Upper lobe of right lung (tissue), 1 donor: ENCODE results near the gene TUBGCP2. TPM values are rescaled to one million over a fixed set of nuclear protein-coding genes. Genes with fewer than 3 reads are reported as not detected.
A peak's percentile ranks its signal among the peaks of the same experiment; 100 is the strongest.

ENCODE experiments used
- ATAC-seq: fragments of 200-7000 bp; cut with Tn5 transposase; one replicate; pipeline ENCODE4 v1.9.1; 2020; ENCODE audit warnings: mild to moderate bottlenecking, moderate library complexity
- DNase-seq: peaks from one replicate; pipeline ENCODE4 v3.0.0-alpha.2; 2020
- H3K27ac ChIP-seq: fragments of 200-600 bp; one replicate; pipeline ENCODE4 v1.8.0; 2022
- H3K27me3 ChIP-seq: fragments of 200-600 bp; one replicate; pipeline ENCODE4 v1.8.0; 2022; ENCODE audit warnings: mild to moderate bottlenecking
- H3K36me3 ChIP-seq: fragments of 200-600 bp; one replicate; pipeline ENCODE4 v1.8.0; 2022
- H3K4me1 ChIP-seq: fragments of 200-600 bp; one replicate; pipeline ENCODE4 v1.8.0; 2022
- H3K4me3 ChIP-seq: fragments of 200-600 bp; one replicate; pipeline ENCODE4 v1.8.0; 2022; ENCODE audit warnings: mild to moderate bottlenecking
- H3K9me3 ChIP-seq: fragments of 200-600 bp; one replicate; pipeline ENCODE4 v1.8.0; 2022
- CTCF ChIP-seq: fragments of 200-600 bp; IDR thresholded peaks from one replicate; pipeline ENCODE4 v1.8.0; 2022; ENCODE audit warnings: antibody characterized with exemption
- intact Hi-C: fragments of 100-400 bp; cut with DNase I; formaldehyde crosslinking; loops from one replicate; pipeline ENCODE4 v1.11.0; 2022
- total RNA-seq: library from RNA; stranded (reverse); fragmentation: NEBNext Ultra II Directional; extraction: Animal tissue kit (Norgen Biotek cat#: 25700); gene quantifications from one replicate; pipeline ENCODE4 v1.2.1, GENCODE V29; 2021
- donor health status: DM: no; HTN: yes; CAD: no; lungs with severe emphysema.

Gene TUBGCP2
- total RNA-seq, 1 donor from 2014 or later: 44.6 TPM

DNA sequence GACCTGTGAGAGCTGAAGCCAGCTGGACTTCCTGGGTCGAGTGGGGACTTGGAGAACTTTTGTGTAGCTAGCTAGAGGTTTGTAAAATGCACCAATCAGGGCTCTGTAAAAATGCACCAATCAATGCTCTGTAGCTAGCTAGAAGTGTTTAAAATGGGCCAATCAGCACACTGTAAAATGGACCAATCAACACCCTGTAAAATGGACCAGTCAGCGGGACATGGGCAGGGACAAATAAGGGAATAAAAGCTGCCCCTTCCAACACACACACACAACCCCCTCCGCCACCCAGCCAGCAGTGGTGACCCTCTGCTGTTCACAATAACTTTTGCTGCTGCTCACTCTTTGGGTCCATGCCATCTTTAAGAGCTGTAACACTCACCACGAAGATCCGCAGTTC lies 7.2 kb upstream of the TUBGCP2 start:
- TF ChIP-seq CTCF: no peak
- intact Hi-C loops: no loop called here
- Histone ChIP-seq H3K27ac (no peak overlapping the region), H3K9me3 (no peaks in the 10 kb centered on the region), H3K4me3 (no peak overlapping the region), H3K27me3 (peaks cover 11% of the 10 kb centered on the region), H3K36me3 (peaks cover 19% of the 10 kb centered on the region), H3K4me1 (peaks cover 3% of the 10 kb centered on the region)
- no peak for DNase-seq
- ATAC-seq: no peak

- intact Hi-C loops: no loop called here
These were observed 6.2 kb upstream of the TUBGCP2 start for GRCh38 chr10:133314911-133315310.

DNA sequence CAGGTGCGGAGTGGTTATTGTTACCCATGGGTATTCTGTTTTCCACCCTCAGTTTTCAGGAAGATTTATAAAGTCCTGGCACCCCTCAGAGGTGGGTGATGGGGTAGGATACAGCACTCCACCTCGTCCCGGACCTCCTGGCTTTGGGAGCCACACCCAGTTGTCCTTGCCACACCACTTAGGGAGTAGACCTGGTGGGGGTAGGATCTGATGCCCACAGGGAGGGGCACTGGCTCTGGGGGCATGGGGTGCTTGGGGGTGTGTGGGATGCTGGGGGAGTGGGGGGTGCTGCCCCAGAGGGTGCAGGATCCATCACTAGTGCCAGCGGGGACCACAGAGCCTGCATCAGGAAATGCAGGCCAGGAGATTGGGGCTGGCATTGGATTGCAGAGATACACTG lies 4.5 kb upstream of the TUBGCP2 start:
- DNase-seq (no peak), ATAC-seq (no peak)
- peaks cover 6% of the 10 kb centered on the region for H3K4me1 ChIP-seq
- TF ChIP-seq CTCF: no peak
- H3K27ac ChIP-seq: no peak overlapping the region
- no peaks in the 10 kb centered on the region for H3K9me3 ChIP-seq
- no peaks in the 10 kb centered on the region for H3K27me3 ChIP-seq
- H3K36me3 ChIP-seq: peaks cover 26% of the 10 kb centered on the region
- intact Hi-C loops: no loop called here
- no peak overlapping the region for H3K4me3 ChIP-seq

More at GRCh38 chr10:133314911-133315310, 6.2 kb upstream of the TUBGCP2 start:
- Histone ChIP-seq H3K36me3 (peaks cover 26% of the 10 kb centered on the region), H3K27ac (no peak overlapping the region), H3K4me3 (no peak overlapping the region), H3K27me3 (peaks cover 11% of the 10 kb centered on the region), H3K9me3 (no peaks in the 10 kb centered on the region), H3K4me1 (peaks cover 3% of the 10 kb centered on the region)
- ATAC-seq: no peak
- TF ChIP-seq CTCF: no peak
- no peak for DNase-seq

DNA sequence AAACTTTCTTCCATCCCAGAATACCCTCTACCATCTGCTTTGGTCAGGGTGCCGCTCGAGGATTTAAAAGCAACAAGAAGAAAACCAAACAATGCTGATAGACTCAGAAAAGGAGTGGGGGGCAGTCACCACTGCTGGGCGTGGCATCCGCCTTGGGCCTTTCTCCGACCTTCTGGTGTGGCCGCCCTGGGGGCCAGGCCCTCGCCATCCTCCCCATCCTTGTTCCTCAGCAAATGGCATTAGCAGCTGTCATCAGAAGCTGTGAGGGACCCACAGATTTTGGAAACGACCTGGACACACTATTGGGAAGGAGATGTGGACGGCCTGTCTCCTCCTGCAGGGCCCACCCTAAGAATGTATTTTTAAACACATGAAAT lies 4.1 kb upstream of the TUBGCP2 start:
- no peaks in the 10 kb centered on the region for H3K9me3 ChIP-seq
- no peak for TF ChIP-seq CTCF
- no peak overlapping the region for H3K4me3 ChIP-seq
- peaks cover 9% of the 10 kb centered on the region for H3K4me1 ChIP-seq
- no peak for DNase-seq
- intact Hi-C loops: no loop called here
- H3K27ac ChIP-seq: no peak overlapping the region
- H3K36me3 ChIP-seq: peaks cover 26% of the 10 kb centered on the region
- no peak for ATAC-seq
- no peaks in the 10 kb centered on the region for H3K27me3 ChIP-seq

- peaks cover 26% of the 10 kb centered on the region for H3K36me3 ChIP-seq
- DNase-seq (peak; percentile 65), ATAC-seq (no peak)
- no peaks in the 10 kb centered on the region for H3K9me3 ChIP-seq
- intact Hi-C loops: no loop called here
- TF ChIP-seq CTCF: no peak
- no peaks in the 10 kb centered on the region for H3K27me3 ChIP-seq
- H3K4me1 ChIP-seq: peaks cover 15% of the 10 kb centered on the region
- H3K27ac ChIP-seq: no peak overlapping the region
- no peak overlapping the region for H3K4me3 ChIP-seq
These were observed 3.5 kb upstream of the TUBGCP2 start for GRCh38 chr10:133312016-133312768.
